ENCODE results near the gene TMPRSS3.

GRCh38 chr21:42375506-42375905, 20.3 kb downstream of the TMPRSS3 start:
- TF ChIP-seq, protein P1, sequence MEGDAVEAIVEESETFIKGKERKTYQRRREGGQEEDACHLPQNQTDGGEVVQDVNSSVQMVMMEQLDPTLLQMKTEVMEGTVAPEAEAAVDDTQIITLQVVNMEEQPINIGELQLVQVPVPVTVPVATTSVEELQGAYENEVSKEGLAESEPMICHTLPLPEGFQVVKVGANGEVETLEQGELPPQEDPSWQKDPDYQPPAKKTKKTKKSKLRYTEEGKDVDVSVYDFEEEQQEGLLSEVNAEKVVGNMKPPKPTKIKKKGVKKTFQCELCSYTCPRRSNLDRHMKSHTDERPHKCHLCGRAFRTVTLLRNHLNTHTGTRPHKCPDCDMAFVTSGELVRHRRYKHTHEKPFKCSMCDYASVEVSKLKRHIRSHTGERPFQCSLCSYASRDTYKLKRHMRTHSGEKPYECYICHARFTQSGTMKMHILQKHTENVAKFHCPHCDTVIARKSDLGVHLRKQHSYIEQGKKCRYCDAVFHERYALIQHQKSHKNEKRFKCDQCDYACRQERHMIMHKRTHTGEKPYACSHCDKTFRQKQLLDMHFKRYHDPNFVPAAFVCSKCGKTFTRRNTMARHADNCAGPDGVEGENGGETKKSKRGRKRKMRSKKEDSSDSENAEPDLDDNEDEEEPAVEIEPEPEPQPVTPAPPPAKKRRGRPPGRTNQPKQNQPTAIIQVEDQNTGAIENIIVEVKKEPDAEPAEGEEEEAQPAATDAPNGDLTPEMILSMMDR (IDR thresholded peaks at IDR 0.05): no peak
- no peak for TF ChIP-seq POLR2A (IDR thresholded peaks at IDR 0.05)
